GM23338 (cell line): ENCODE measurements around the gene SYT6. TPM values are rescaled to one million over a fixed set of nuclear protein-coding genes. Genes with fewer than 3 reads are reported as not detected.

ENCODE experiments used
- ATAC-seq: fragments of 200-7000 bp; cut with Tn5 transposase; 3 replicates; pipeline ENCODE4 v1.9.1; 2020
- DNase-seq: peaks from one replicate; pipeline ENCODE4 v3.0.0-alpha.2; 2015; ENCODE audit warnings: low spot score
- H2AFZ ChIP-seq: fragments of 200-600 bp; sonication (generic); 2 replicates; pipeline ENCODE4 v1.8.0; 2016; ENCODE audit warnings: antibody characterized with exemption, mild to moderate bottlenecking, moderate library complexity
- H3F3A ChIP-seq: fragments of 200-600 bp; sonication (generic); replicated peaks from 2 replicates; pipeline ENCODE4 v1.8.0; 2017; ENCODE audit warnings: antibody characterized with exemption, mixed run types, low read depth
- H3K27ac ChIP-seq: fragments of 200-600 bp; sonication (generic); 2 replicates; pipeline ENCODE4 v1.6.1; 2016; ENCODE audit warnings: low read depth
- H3K27me3 ChIP-seq: fragments of 200-600 bp; sonication (generic); 2 replicates; pipeline ENCODE4 v1.8.0; 2016; ENCODE audit warnings: mild to moderate bottlenecking, mixed run types, moderate library complexity; ENCODE audit not compliant: insufficient read depth
- H3K36me3 ChIP-seq: fragments of 200-600 bp; sonication (generic); 2 replicates; pipeline ENCODE4 v1.8.0; 2016; ENCODE audit warnings: mild to moderate bottlenecking; ENCODE audit not compliant: insufficient read depth
- H3K4me1 ChIP-seq: fragments of 200-600 bp; sonication (generic); 2 replicates; pipeline ENCODE4 v1.8.0; 2016; ENCODE audit warnings: mild to moderate bottlenecking, moderate library complexity; ENCODE audit not compliant: insufficient read depth
- H3K4me2 ChIP-seq: fragments of 200-600 bp; sonication (generic); 2 replicates; pipeline ENCODE4 v1.7.1; 2017; ENCODE audit warnings: mixed run types
- H3K4me3 ChIP-seq: fragments of 200-600 bp; sonication (generic); 2 replicates; pipeline ENCODE4 v1.6.1; 2016; ENCODE audit warnings: mixed run types
- H3K79me2 ChIP-seq: fragments of 200-600 bp; sonication (generic); replicated peaks from 2 replicates; pipeline ENCODE4 v1.8.0; 2017; ENCODE audit warnings: mild to moderate bottlenecking; ENCODE audit not compliant: insufficient read depth
- H3K9me2 ChIP-seq: fragments of 200-600 bp; sonication (generic); 2 replicates; pipeline ENCODE4 v1.8.0; 2017; ENCODE audit not compliant: insufficient read depth
- H4K20me1 ChIP-seq: fragments of 200-600 bp; sonication (generic); replicated peaks from 2 replicates; pipeline ENCODE4 v1.8.0; 2017; ENCODE audit warnings: mild to moderate bottlenecking; ENCODE audit not compliant: insufficient read depth
- H3K27ac Mint-ChIP-seq: 2 replicates; pipeline ENCODE4 v1.8.0; 2020; ENCODE audit warnings: inconsistent platforms, mild to moderate bottlenecking, moderate library complexity, mixed read lengths
- H3K27me3 Mint-ChIP-seq: 3 replicates; pipeline ENCODE4 v1.8.0; 2022; ENCODE audit warnings: low read depth, mild to moderate bottlenecking, moderate library complexity, mixed read lengths, inconsistent platforms; ENCODE audit not compliant: insufficient read depth, poor library complexity
- H3K36me3 Mint-ChIP-seq: 3 replicates; pipeline ENCODE4 v1.8.0; 2021; ENCODE audit warnings: low read depth, mild to moderate bottlenecking, inconsistent platforms, moderate library complexity, mixed read lengths
- H3K4me1 Mint-ChIP-seq: 3 replicates; pipeline ENCODE4 v1.8.0; 2020; ENCODE audit warnings: mild to moderate bottlenecking, inconsistent platforms, mixed read lengths
- H3K4me3 Mint-ChIP-seq: 3 replicates; pipeline ENCODE4 v1.8.0; 2021; ENCODE audit warnings: moderate library complexity, mild to moderate bottlenecking, inconsistent platforms, mixed read lengths
- H3K9me3 Mint-ChIP-seq: 3 replicates; pipeline ENCODE4 v1.8.0; 2020; ENCODE audit warnings: moderate library complexity, mild to moderate bottlenecking, inconsistent platforms, mixed read lengths
- CREB1 ChIP-seq: fragments of 250-450 bp; sonication (Bioruptor Pico); IDR thresholded peaks from 2 replicates; pipeline ENCODE4 v1.5.0; 2020; ENCODE audit warnings: low read depth, mild to moderate bottlenecking, moderate library complexity
- EZH2 ChIP-seq: fragments of 200-600 bp; sonication (generic); IDR thresholded peaks from one replicate; pipeline ENCODE4 v1.8.0; 2017; ENCODE audit warnings: antibody characterized with exemption, mild to moderate bottlenecking, low read depth; ENCODE audit not compliant: unreplicated experiment
- EZH2phosphoT487 ChIP-seq: fragments of 200-600 bp; sonication (generic); IDR thresholded peaks from one replicate; pipeline ENCODE4 v1.8.1; 2018; ENCODE audit warnings: antibody characterized with exemption; ENCODE audit not compliant: unreplicated experiment
- JUNB ChIP-seq: IDR thresholded peaks from one replicate; pipeline ENCODE4 v1.6.1; 2016; ENCODE audit warnings: antibody characterized with exemption; ENCODE audit not compliant: unreplicated experiment
- POLR2AphosphoS5 ChIP-seq: IDR thresholded peaks from 2 replicates; pipeline ENCODE4 v1.6.1; 2016; ENCODE audit warnings: antibody characterized with exemption, low read depth
- STAT1 ChIP-seq: IDR thresholded peaks from one replicate; pipeline ENCODE4 v1.6.1; 2016; ENCODE audit warnings: antibody characterized with exemption; ENCODE audit not compliant: unreplicated experiment
- ZNF114 ChIP-seq: fragments of 250-450 bp; sonication (Bioruptor Pico); IDR thresholded peaks from 2 replicates; pipeline ENCODE4 v1.5.0; 2020; ENCODE audit warnings: mild to moderate bottlenecking, moderate library complexity
- ZNF331 ChIP-seq: fragments of 250-450 bp; sonication (Bioruptor Pico); IDR thresholded peaks from 2 replicates; pipeline ENCODE4 v1.5.0; 2020; ENCODE audit warnings: low read depth, mild to moderate bottlenecking, moderate library complexity
- ZNF462 ChIP-seq: fragments of 250-450 bp; sonication (Bioruptor Pico); IDR thresholded peaks from 2 replicates; pipeline ENCODE4 v1.5.0; 2020; ENCODE audit warnings: mild to moderate bottlenecking, moderate library complexity
- polyA plus RNA-seq: library from polyadenylated mRNA; unstranded; fragments of >200 nt; fragmentation: Nextera tagmentation; extraction: Ambion mirVana; gene quantifications from 2 replicates; pipeline ENCODE4 v1.2.1, GENCODE V29; 2016
- total RNA-seq: library from RNA; depleted of rRNA; stranded (reverse); fragments of >200 nt; shearing (Covaris generic); gene quantifications from 2 replicates; pipeline ENCODE4 v1.2.3, GENCODE V29; 2014
- TF ChIP-seq, protein P1 (sequence below), 2 experiments: fragments of 200-600 bp in 1 of 2; sonication (generic) in 1 of 2; conservative IDR thresholded peaks; 2 replicates each; pipeline versions ENCODE4 v1.5.1 to v1.6.1; 2016 to 2017; ENCODE audit warnings: antibody characterized with exemption in 2 of 2, low read depth in 2 of 2, mild to moderate bottlenecking in 2 of 2, moderate library complexity in 1 of 2
- TF ChIP-seq, protein P2 (sequence below): IDR thresholded peaks from 2 replicates; pipeline ENCODE4 v1.6.1; 2016; ENCODE audit warnings: antibody characterized with exemption

The SYT6 gene
- total and polyA plus RNA-seq, 2 experiments from 2014 or later = 31.2 to 42.6 TPM

- no peak overlapping the region for H3K4me2 ChIP-seq
Observed at GRCh38 chr1:114078116-114078515, 75.6 kb downstream of the SYT6 start.

GRCh38 chr1:114077188-114077587 lies 76.5 kb downstream of the SYT6 start:
- no peak overlapping the region for H3K27ac Mint-ChIP-seq
- H3K27me3 Mint-ChIP-seq = peaks cover 10% of the 10 kb centered on the region
- Histone ChIP-seq H3K79me2 (no peaks in the 10 kb centered on the region), H2AFZ (no peak overlapping the region), H3K36me3 (peaks cover 13% of the 10 kb centered on the region), H3K27ac (no peak overlapping the region; the same call in 1 of the 2 replicates), H3K9me2 (peaks cover 24% of the 10 kb centered on the region), H3F3A (peaks cover 20% of the 10 kb centered on the region), H3K4me1 (peaks cover 66% of the 10 kb centered on the region), H3K4me3 (no peak overlapping the region), H4K20me1 (no peaks in the 10 kb centered on the region), H3K27me3 (no peaks in the 10 kb centered on the region), H3K4me2 (peak overlapping the region; percentile 12; the same call in 1 of the 2 replicates)
- H3K36me3 Mint-ChIP-seq = peaks cover 20% of the 10 kb centered on the region
- no peak for DNase-seq
- H3K4me1 Mint-ChIP-seq = peaks cover 63% of the 10 kb centered on the region
- no peak overlapping the region for H3K4me3 Mint-ChIP-seq
- peaks cover 22% of the 10 kb centered on the region for H3K9me3 Mint-ChIP-seq
- no peak for ATAC-seq
- TF ChIP-seq EZH2phosphoT487 = no peak
- TF ChIP-seq CREB1 (CRISPR knock-in tag) = no peak
- no peak for TF ChIP-seq ZNF462 (CRISPR knock-in tag)
- TF ChIP-seq EZH2 = no peak
- TF ChIP-seq POLR2AphosphoS5 = no peak
- no peak for TF ChIP-seq ZNF331 (CRISPR knock-in tag)
- no peak for TF ChIP-seq STAT1
- TF ChIP-seq ZNF114 (CRISPR knock-in tag) = no peak
- TF ChIP-seq, protein P1, sequence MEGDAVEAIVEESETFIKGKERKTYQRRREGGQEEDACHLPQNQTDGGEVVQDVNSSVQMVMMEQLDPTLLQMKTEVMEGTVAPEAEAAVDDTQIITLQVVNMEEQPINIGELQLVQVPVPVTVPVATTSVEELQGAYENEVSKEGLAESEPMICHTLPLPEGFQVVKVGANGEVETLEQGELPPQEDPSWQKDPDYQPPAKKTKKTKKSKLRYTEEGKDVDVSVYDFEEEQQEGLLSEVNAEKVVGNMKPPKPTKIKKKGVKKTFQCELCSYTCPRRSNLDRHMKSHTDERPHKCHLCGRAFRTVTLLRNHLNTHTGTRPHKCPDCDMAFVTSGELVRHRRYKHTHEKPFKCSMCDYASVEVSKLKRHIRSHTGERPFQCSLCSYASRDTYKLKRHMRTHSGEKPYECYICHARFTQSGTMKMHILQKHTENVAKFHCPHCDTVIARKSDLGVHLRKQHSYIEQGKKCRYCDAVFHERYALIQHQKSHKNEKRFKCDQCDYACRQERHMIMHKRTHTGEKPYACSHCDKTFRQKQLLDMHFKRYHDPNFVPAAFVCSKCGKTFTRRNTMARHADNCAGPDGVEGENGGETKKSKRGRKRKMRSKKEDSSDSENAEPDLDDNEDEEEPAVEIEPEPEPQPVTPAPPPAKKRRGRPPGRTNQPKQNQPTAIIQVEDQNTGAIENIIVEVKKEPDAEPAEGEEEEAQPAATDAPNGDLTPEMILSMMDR (conservative IDR thresholded peaks at IDR 0.05; ENCODE audit: low read depth in 2 of 2) = no peak
- TF ChIP-seq, protein P2, sequence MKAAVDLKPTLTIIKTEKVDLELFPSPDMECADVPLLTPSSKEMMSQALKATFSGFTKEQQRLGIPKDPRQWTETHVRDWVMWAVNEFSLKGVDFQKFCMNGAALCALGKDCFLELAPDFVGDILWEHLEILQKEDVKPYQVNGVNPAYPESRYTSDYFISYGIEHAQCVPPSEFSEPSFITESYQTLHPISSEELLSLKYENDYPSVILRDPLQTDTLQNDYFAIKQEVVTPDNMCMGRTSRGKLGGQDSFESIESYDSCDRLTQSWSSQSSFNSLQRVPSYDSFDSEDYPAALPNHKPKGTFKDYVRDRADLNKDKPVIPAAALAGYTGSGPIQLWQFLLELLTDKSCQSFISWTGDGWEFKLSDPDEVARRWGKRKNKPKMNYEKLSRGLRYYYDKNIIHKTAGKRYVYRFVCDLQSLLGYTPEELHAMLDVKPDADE = no peak
- TF ChIP-seq JUNB = no peak

More at GRCh38 chr1:114078116-114078515, 75.6 kb downstream of the SYT6 start:
- Histone ChIP-seq H2AFZ (no peak overlapping the region), H3K4me3 (no peak overlapping the region), H3K79me2 (no peaks in the 10 kb centered on the region), H3F3A (peaks cover 20% of the 10 kb centered on the region), H3K27ac (no peak overlapping the region), H3K36me3 (peaks cover 3% of the 10 kb centered on the region; the same call in 1 of the 2 replicates), H3K9me2 (peaks cover 24% of the 10 kb centered on the region), H3K4me1 (peaks cover 75% of the 10 kb centered on the region), H4K20me1 (no peaks in the 10 kb centered on the region), H3K27me3 (no peaks in the 10 kb centered on the region)
- H3K9me3 Mint-ChIP-seq = peaks cover 13% of the 10 kb centered on the region
- peaks cover 15% of the 10 kb centered on the region for H3K27me3 Mint-ChIP-seq
- DNase-seq (no peak), ATAC-seq (no peak)
- no peak overlapping the region for H3K27ac Mint-ChIP-seq
- H3K4me1 Mint-ChIP-seq = peaks cover 71% of the 10 kb centered on the region
- no peak overlapping the region for H3K4me3 Mint-ChIP-seq
- TF ChIP-seq CREB1 (CRISPR knock-in tag) (no peak), EZH2phosphoT487 (no peak), STAT1 (no peak), ZNF331 (CRISPR knock-in tag) (no peak), JUNB (no peak), POLR2AphosphoS5 (no peak), EZH2 (no peak)
- H3K36me3 Mint-ChIP-seq = peaks cover 11% of the 10 kb centered on the region
